B cell (primary cell): ENCODE data around the gene COL26A1. TPM values are rescaled to one million over a fixed set of nuclear protein-coding genes. Genes with fewer than 3 reads are reported as not detected.

Experiments
- ATAC-seq: fragments of 200-7000 bp; cut with Tn5 transposase; one replicate; pipeline ENCODE4 v1.10.0; 2021; ENCODE audit warnings: low read depth, mild to moderate bottlenecking, moderate number of reproducible peaks, moderate library complexity
- CTCF ChIA-PET: fragments of 350-600 bp; sonication (Branson Sonifier 250); formaldehyde crosslinking; loops from one replicate; lab custom pipeline; 2021; ENCODE audit warnings: antibody characterized with exemption, inconsistent platforms; lab: Charles Lee
- POLR2A ChIA-PET: fragments of 350-600 bp; sonication (Branson Sonifier 250); formaldehyde crosslinking; loops from one replicate; lab custom pipeline; 2021; ENCODE audit warnings: antibody characterized with exemption; lab: Charles Lee
- DNase-seq: peaks from one replicate; pipeline ENCODE4 v3.0.0; 2013
- H2AFZ ChIP-seq: 2 replicates; pipeline ENCODE4 v1.6.1; 2012; ENCODE audit warnings: mild to moderate bottlenecking, low read depth, low read length; ENCODE audit not compliant: insufficient read depth, poor library complexity, severe bottlenecking
- H3K27ac ChIP-seq, 2 donors: 1 replicate in 1 of 2; 2 replicates in 1 of 2; pipeline ENCODE4 v1.5.1; 2012 to 2013; ENCODE audit warnings: low read length in 2 of 2, mild to moderate bottlenecking in 2 of 2, moderate library complexity in 1 of 2
- H3K27me3 ChIP-seq, 4 experiments: fragments of 200-600 bp in 1 of 4; sonication (generic) in 1 of 4; replicated peaks in 1 of 4; 1 replicate in 2 of 4; 2 replicates in 2 of 4; pipeline versions ENCODE4 v1.6.1 to v1.7.0; 2013 to 2016; ENCODE audit warnings: low read length in 3 of 4, mild to moderate bottlenecking in 2 of 4, mixed read lengths in 1 of 4, moderate library complexity in 1 of 4; ENCODE audit not compliant: insufficient read depth in 4 of 4, control insufficient read depth in 3 of 4; ENCODE audit errors: control extremely low read depth in 1 of 4
- H3K36me3 ChIP-seq, 2 experiments: replicated peaks in 1 of 2; 1 replicate in 1 of 2; 2 replicates in 1 of 2; pipeline versions ENCODE4 v1.6.1 to v1.7.1; 2013; ENCODE audit warnings: low read length in 1 of 2; ENCODE audit not compliant: insufficient read depth in 2 of 2, control insufficient read depth in 1 of 2; ENCODE audit errors: control extremely low read depth in 1 of 2, extremely low read depth in 1 of 2
- H3K4me1 ChIP-seq, 2 donors: fragments of 200-600 bp in 1 of 2; sonication (generic) in 1 of 2; 1 replicate in 1 of 2; 2 replicates in 1 of 2; pipeline versions ENCODE4 v1.5.1 to v1.6.1; 2013 to 2017; ENCODE audit warnings: low read length in 2 of 2; ENCODE audit not compliant: control insufficient read depth in 2 of 2, insufficient read depth in 2 of 2
- H3K4me2 ChIP-seq: replicated peaks from 2 replicates; pipeline ENCODE3; 2012; ENCODE audit warnings: mild to moderate bottlenecking, low read depth, low read length; ENCODE audit not compliant: poor library complexity, severe bottlenecking
- H3K4me3 ChIP-seq, 5 experiments: fragments of 200-600 bp in 1 of 5; sonication (generic) in 1 of 5; 1 replicate in 3 of 5; 2 replicates in 2 of 5; pipeline versions ENCODE4 v1.5.1 to v1.7.0; 2011 to 2016; ENCODE audit warnings: low read length in 4 of 5, mild to moderate bottlenecking in 4 of 5, low read depth in 2 of 5, control low read depth in 1 of 5, moderate library complexity in 1 of 5; ENCODE audit not compliant: insufficient read depth in 1 of 5; ENCODE audit errors: control extremely low read depth in 1 of 5, extremely low read depth in 1 of 5
- H3K79me2 ChIP-seq: fragments of 200-600 bp; sonication (generic); one replicate; pipeline ENCODE4 v1.6.0; 2016; ENCODE audit warnings: low read length; ENCODE audit not compliant: control insufficient read depth, insufficient read depth
- H3K9ac ChIP-seq: fragments of 200-600 bp; sonication (generic); 2 replicates; pipeline ENCODE4 v1.6.1; 2017; ENCODE audit warnings: mild to moderate bottlenecking, low read length, moderate library complexity
- H3K9me3 ChIP-seq, 3 donors: one replicate each; pipeline versions ENCODE4 v1.6.1 to v1.7.1; 2013; ENCODE audit warnings: low read length in 2 of 3; ENCODE audit not compliant: control insufficient read depth in 2 of 3, insufficient read depth in 1 of 3; ENCODE audit errors: control extremely low read depth in 1 of 3
- H4K20me1 ChIP-seq: 2 replicates; pipeline ENCODE4 v1.6.0; 2012; ENCODE audit warnings: mild to moderate bottlenecking, low read length; ENCODE audit not compliant: insufficient read depth, control insufficient read depth, poor library complexity, severe bottlenecking
- H3K27ac Mint-ChIP-seq: one replicate; pipeline ENCODE4 v1.8.0; 2021; ENCODE audit warnings: mixed read lengths
- H3K27me3 Mint-ChIP-seq: one replicate; pipeline ENCODE4 v1.8.0; 2021; ENCODE audit warnings: mixed read lengths
- H3K4me1 Mint-ChIP-seq: one replicate; pipeline ENCODE4 v1.8.0; 2021; ENCODE audit warnings: mixed read lengths
- H3K4me3 Mint-ChIP-seq: one replicate; pipeline ENCODE4 v1.8.0; 2021; ENCODE audit warnings: mixed read lengths
- H3K9me3 Mint-ChIP-seq: one replicate; pipeline ENCODE4 v1.8.0; 2022; ENCODE audit warnings: mixed read lengths; ENCODE audit not compliant: insufficient read depth
- EZH2 ChIP-seq: IDR thresholded peaks from 2 replicates; pipeline ENCODE4 v1.6.1; 2012; ENCODE audit warnings: borderline replicate concordance, low read depth, mild to moderate bottlenecking, moderate library complexity, low read length; ENCODE audit not compliant: insufficient read depth, poor library complexity, severe bottlenecking
- WGBS: methylation state at CpG from one replicate; pipeline ENCODE4 v1.1.5; 2013; ENCODE audit warnings: missing lambda C conversion rate; ENCODE audit not compliant: insufficient coverage; 5-methylcytosine and 5-hydroxymethylcytosine counted together
- intact Hi-C: fragments of 100-400 bp; cut with micrococcal nuclease; formaldehyde crosslinking; loops from one replicate; pipeline ENCODE4 v1.10.0; 2022
- polyA plus RNA-seq: library from polyadenylated mRNA; depleted of rRNA; stranded (reverse); fragments of >200 nt; gene quantifications from 2 replicates; pipeline ENCODE4 v1.2.3, GENCODE V29; 2012
- total RNA-seq, 2 donors: library from RNA; stranded (reverse); fragments of 120-200 nt in 1 of 2; gene quantifications; 1 replicate in 1 of 2; 2 replicates in 1 of 2; pipeline versions ENCODE4 v1.2.3 to v1.2.4, GENCODE V29; 2013 to 2022
- TF ChIP-seq, protein P1 (sequence below): fragments of 200-600 bp; IDR thresholded peaks from one replicate; pipeline ENCODE4 v1.8.0; 2022; ENCODE audit warnings: antibody characterized with exemption, mild to moderate bottlenecking

Gene COL26A1
- total and polyA plus RNA-seq, 2 donors (not counting 1 experiment from before 2014, with no cell fraction given), result not detected

GRCh38 chr7:101529560-101529959 lies 166.9 kb downstream of the COL26A1 start:
- no peak for ATAC-seq
- Histone ChIP-seq H3K9ac (no peak overlapping the region), H3K4me1 (no peaks in the 10 kb centered on the region), H2AFZ (no peak overlapping the region), H3K4me3 (no peak overlapping the region), H3K4me2 (no peak overlapping the region), H3K27me3 (peaks cover 0 to 7% (median 0%) of the 10 kb centered on the region in 4 experiments), H3K9me3 (peaks cover 0 to 9% (median 0%) of the 10 kb centered on the region in 3 donors), H4K20me1 (no peaks in the 10 kb centered on the region), H3K79me2 (no peaks in the 10 kb centered on the region), H3K27ac (no peak overlapping the region), H3K36me3 (no peaks in the 10 kb centered on the region)
- Mint-ChIP-seq H3K4me3 (no peak overlapping the region), H3K4me1 (no peaks in the 10 kb centered on the region), H3K9me3 (no peaks in the 10 kb centered on the region), H3K27me3 (peaks cover 17% of the 10 kb centered on the region), H3K27ac (no peak overlapping the region)
- 100% methylated on average over 1 of the region's 4 CpGs for WGBS
- CTCF ChIA-PET, result no interaction called here
- intact Hi-C loops, result no loop called here
- POLR2A ChIA-PET, result no interaction called here
- no peak for DNase-seq
- TF ChIP-seq EZH2, result no peak
- TF ChIP-seq, protein P1, sequence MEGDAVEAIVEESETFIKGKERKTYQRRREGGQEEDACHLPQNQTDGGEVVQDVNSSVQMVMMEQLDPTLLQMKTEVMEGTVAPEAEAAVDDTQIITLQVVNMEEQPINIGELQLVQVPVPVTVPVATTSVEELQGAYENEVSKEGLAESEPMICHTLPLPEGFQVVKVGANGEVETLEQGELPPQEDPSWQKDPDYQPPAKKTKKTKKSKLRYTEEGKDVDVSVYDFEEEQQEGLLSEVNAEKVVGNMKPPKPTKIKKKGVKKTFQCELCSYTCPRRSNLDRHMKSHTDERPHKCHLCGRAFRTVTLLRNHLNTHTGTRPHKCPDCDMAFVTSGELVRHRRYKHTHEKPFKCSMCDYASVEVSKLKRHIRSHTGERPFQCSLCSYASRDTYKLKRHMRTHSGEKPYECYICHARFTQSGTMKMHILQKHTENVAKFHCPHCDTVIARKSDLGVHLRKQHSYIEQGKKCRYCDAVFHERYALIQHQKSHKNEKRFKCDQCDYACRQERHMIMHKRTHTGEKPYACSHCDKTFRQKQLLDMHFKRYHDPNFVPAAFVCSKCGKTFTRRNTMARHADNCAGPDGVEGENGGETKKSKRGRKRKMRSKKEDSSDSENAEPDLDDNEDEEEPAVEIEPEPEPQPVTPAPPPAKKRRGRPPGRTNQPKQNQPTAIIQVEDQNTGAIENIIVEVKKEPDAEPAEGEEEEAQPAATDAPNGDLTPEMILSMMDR, result no peak

DNA sequence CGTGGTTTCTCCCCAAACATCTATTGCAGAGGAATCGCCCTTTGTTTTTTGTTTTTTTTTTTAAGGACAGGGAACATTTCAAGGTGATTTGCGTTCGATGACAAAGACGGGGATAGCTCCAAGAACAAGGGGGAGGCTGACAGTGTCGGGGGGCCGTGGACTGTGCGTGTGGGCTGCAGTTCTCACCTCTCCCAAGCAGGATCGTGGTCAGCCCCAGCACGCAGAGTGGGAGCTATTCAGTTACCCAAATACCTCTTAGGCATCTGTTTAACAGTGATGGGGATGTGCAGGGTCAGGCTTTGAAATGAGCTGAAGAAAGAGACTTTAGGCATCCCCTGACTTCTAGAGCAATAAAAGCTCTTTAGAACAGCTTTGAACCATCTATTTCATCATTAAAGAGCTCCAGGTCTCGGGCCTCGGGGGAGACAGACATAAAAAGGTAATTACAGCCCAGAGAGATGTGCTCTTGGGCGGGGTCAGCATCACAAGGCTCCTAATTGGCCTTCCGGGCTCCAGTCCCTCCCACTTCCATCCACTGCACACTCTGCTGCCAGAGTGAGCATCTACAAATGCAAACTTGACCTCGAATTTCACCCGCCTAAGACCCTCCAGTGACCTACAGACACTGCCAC lies 169.2 kb downstream of the COL26A1 start:
- Mint-ChIP-seq H3K9me3 (no peaks in the 10 kb centered on the region), H3K4me1 (no peaks in the 10 kb centered on the region), H3K27ac (no peak overlapping the region), H3K27me3 (peaks cover 18% of the 10 kb centered on the region), H3K4me3 (no peak overlapping the region)
- TF ChIP-seq EZH2, result no peak
- TF ChIP-seq, protein P1, result no peak
- DNase-seq, result no peak
- Histone ChIP-seq H3K9ac (no peak overlapping the region), H4K20me1 (no peaks in the 10 kb centered on the region), H3K9me3 (peaks cover 0 to 15% (median 0%) of the 10 kb centered on the region in 3 donors), H3K27ac (no peak overlapping the region), H3K4me3 (no peak overlapping the region), H3K4me2 (no peak overlapping the region), H3K36me3 (no peaks in the 10 kb centered on the region), H3K79me2 (no peaks in the 10 kb centered on the region), H3K27me3 (peaks cover 0 to 7% (median 0%) of the 10 kb centered on the region in 4 experiments), H3K4me1 (no peaks in the 10 kb centered on the region), H2AFZ (no peak overlapping the region)
- ATAC-seq, result no peak
- 79% methylated on average over 11 of the region's 16 CpGs for WGBS
- intact Hi-C loops, result no loop called here
- CTCF ChIA-PET, result no interaction called here
- POLR2A ChIA-PET, result no interaction called here
